VCaP (cell line): Measurements from ENCODE around the gene GRK3.

Experiments
- H3K27ac ChIP-seq: fragments of 450-650 bp; 2 replicates; pipeline ENCODE4 v1.5.1; 2017
- TF ChIP-seq, protein P1 (sequence below): fragments of 450-650 bp; conservative IDR thresholded peaks from 2 replicates; pipeline ENCODE4 v1.5.1; 2017; ENCODE audit warnings: mild to moderate bottlenecking, moderate library complexity

GRK3 gene

DNA sequence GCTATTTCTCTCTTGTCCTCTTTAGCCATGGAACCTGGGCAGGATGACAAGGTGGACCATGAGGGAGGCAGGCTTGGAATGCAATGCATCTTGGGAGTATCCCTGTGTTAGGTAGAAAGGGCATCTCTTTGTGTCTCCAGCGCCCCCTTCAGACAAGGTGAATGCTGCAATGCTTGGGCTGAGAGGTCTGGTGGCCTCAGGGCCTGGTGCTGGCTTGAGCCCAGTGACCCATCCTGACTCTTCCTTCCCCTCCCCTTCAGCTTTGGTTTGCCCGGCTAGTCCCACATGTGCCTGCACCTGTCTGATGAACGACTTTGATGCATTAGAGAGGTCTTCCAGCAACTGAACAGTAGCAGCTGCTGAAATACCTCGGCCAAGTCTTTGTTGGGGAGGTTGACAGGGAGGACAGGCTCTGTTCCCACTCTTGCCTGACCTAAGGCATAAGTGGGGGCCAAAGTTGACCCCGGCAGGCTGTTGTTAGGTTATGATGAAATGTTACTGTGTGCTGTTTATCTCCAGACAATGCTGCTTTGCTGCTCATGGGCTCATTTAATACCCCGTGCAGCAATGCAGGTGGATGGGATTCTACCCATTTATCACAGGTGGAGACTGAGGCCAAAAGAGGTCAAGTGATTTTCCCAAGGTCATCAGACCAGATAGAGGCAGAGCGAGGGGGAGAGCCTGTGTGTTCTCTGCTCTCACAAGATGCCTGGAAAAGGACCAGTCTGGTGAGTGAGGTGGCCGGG lies 200.0 kb downstream of the GRK3 start:
- H3K27ac ChIP-seq = no peak overlapping the region
- TF ChIP-seq, protein P1, sequence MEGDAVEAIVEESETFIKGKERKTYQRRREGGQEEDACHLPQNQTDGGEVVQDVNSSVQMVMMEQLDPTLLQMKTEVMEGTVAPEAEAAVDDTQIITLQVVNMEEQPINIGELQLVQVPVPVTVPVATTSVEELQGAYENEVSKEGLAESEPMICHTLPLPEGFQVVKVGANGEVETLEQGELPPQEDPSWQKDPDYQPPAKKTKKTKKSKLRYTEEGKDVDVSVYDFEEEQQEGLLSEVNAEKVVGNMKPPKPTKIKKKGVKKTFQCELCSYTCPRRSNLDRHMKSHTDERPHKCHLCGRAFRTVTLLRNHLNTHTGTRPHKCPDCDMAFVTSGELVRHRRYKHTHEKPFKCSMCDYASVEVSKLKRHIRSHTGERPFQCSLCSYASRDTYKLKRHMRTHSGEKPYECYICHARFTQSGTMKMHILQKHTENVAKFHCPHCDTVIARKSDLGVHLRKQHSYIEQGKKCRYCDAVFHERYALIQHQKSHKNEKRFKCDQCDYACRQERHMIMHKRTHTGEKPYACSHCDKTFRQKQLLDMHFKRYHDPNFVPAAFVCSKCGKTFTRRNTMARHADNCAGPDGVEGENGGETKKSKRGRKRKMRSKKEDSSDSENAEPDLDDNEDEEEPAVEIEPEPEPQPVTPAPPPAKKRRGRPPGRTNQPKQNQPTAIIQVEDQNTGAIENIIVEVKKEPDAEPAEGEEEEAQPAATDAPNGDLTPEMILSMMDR = no peak

DNA sequence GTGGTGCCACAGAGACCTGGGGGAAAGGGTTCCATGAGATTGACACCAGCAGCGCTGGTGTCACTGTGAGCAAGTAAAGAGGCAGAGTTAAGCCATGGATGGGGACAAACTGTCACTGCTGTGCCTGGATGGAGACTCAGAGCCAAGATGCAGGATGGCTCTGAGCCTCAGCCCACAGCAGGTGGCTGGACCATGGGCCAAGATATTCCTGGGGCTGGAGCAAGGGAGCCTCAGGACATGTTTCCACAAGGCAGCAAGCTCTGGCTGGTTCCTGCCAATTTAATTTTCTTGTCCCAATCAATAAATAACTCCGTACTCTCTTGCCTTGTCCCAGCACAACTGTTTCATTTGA lies 200.5 kb downstream of the GRK3 start:
- TF ChIP-seq, protein P1 = no peak
- H3K27ac ChIP-seq = no peak overlapping the region

DNA sequence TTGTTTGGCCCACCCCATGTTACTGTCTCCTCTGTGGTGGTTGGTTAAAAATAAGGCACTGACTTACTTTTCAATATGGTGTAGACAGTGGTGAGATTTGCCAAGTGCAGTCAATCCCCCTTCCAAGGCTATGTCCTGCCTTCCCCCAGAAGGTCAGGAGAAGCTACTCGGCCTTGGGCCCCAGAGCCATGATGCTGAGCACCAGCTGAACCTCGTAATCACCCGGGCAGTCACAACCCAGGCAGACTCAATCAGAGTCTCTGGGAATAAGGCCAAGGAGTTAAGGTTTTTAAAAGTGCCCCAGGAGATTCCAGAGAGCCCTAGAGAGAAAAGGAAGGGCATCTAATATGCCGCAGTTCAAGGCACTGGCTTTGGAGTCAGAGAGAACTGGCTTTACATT lies 201.3 kb downstream of the GRK3 start:
- H3K27ac ChIP-seq = no peak overlapping the region
- TF ChIP-seq, protein P1 = no peak

DNA sequence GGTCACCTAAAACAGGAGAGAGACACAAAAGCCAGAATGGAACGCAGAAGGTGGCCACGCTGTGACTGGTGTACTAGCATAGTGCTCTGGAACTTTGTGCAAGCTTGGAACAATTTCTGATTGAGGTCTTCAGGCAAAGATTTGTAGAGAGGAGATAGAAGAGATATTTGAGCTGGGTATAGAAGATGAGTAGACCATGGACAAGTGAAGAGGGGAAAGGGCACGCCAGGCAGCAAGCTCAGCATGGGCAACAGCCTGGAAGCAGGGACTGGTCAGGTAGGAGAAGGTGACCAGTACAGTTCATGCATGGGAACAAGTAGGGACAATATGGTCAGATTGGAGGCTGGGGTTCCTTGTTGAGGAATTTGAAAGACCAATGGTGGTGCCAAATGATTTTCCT lies 201.9 kb downstream of the GRK3 start:
- TF ChIP-seq, protein P1 = no peak
- no peak overlapping the region for H3K27ac ChIP-seq

DNA sequence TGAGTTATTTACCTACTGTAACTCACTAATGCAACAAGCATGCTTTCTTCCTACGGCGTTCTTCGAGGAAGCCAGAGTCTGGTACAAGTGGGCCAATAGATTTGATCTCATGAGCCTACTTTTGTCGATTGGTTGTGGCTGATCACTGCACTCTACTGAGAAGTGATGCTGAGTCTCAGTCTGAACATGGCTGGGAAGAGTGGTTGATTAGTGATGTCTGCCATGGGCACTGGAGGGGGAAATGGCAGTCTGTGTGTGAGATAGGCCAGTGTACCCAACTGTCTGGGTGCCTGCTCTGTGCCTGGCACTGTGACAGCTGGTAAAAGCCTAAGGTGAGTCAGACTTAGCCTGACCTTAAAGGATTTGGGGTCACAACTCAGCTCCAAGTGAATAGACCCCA lies 205.9 kb downstream of the GRK3 start:
- TF ChIP-seq, protein P1 = no peak
- H3K27ac ChIP-seq = no peak overlapping the region

DNA sequence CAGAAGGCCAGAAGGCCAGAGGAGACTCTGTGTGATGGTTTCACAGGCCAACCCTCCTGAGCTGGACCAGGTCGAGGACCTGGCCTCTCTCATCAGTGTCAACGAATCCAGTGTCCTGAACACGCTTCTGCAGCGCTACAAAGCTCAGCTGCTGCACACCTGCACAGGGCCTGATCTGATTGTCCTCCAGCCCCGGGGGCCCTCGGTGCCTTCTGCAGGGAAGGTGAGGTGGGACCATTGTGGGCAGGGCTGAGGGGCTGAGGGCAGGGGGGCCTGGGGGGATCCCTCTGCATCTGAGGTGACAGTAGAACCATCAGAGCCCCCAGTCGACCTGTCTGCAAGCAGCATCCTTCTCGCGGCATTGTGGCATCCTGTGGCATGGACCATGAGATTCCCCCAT lies 207.8 kb downstream of the GRK3 start:
- TF ChIP-seq, protein P1 = no peak
- H3K27ac ChIP-seq = no peak overlapping the region

DNA sequence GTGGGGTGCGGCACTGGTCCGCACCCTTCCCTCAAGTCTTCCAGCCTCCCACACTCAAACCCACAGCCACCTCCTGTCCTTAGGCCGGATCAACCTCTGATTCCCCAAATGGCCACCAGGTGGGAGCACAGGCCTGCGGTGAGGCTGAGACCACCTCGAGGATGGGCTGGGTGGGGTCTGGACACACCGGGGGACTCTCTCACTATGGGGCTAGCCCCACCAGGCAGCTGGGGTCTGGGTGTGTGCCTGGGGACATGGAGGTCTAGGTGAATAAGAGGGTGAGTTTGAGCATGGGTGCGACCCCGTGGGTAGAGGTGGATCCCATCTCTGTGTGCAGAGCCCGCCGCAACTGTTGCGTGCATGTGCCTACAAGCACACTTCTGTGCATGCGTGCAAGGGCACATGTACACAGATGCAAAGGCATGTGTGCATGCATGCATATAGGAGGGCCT lies 210.1 kb downstream of the GRK3 start:
- TF ChIP-seq, protein P1 = peak; percentile 71
- H3K27ac ChIP-seq = no peak overlapping the region
